ENCODE measurements around the gene ZFP36L1. TPM values are rescaled to one million over a fixed set of nuclear protein-coding genes. Genes with fewer than 3 reads are reported as not detected.

The ZFP36L1 gene
- 100 to 1,000 TPM; 363 to 395 (median 384) TPM for total RNA-seq

GRCh38 chr14:68792979-68793733 lies at the start of gene ZFP36L1:
TSS of gene ZFP36L1 (minus strand) at chr14:68793067. CDS start at chr14:68792938, 129 bp downstream.
- ATAC-seq (ENCODE audit: low FRiP score), result peak; percentile 46
- peak; percentile 89 for DNase-seq (ENCODE audit: low spot score)
- TF ChIP-seq, protein P1, sequence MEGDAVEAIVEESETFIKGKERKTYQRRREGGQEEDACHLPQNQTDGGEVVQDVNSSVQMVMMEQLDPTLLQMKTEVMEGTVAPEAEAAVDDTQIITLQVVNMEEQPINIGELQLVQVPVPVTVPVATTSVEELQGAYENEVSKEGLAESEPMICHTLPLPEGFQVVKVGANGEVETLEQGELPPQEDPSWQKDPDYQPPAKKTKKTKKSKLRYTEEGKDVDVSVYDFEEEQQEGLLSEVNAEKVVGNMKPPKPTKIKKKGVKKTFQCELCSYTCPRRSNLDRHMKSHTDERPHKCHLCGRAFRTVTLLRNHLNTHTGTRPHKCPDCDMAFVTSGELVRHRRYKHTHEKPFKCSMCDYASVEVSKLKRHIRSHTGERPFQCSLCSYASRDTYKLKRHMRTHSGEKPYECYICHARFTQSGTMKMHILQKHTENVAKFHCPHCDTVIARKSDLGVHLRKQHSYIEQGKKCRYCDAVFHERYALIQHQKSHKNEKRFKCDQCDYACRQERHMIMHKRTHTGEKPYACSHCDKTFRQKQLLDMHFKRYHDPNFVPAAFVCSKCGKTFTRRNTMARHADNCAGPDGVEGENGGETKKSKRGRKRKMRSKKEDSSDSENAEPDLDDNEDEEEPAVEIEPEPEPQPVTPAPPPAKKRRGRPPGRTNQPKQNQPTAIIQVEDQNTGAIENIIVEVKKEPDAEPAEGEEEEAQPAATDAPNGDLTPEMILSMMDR (IDR thresholded peaks at IDR 0.05), result no peak

GRCh38 chr14:68842298-68842697 lies 49.4 kb upstream of the ZFP36L1 start:
- no peak for ATAC-seq (ENCODE audit: low FRiP score)
- no peak for DNase-seq (ENCODE audit: low spot score)
- TF ChIP-seq, protein P1 (IDR thresholded peaks at IDR 0.05), result no peak

DNA sequence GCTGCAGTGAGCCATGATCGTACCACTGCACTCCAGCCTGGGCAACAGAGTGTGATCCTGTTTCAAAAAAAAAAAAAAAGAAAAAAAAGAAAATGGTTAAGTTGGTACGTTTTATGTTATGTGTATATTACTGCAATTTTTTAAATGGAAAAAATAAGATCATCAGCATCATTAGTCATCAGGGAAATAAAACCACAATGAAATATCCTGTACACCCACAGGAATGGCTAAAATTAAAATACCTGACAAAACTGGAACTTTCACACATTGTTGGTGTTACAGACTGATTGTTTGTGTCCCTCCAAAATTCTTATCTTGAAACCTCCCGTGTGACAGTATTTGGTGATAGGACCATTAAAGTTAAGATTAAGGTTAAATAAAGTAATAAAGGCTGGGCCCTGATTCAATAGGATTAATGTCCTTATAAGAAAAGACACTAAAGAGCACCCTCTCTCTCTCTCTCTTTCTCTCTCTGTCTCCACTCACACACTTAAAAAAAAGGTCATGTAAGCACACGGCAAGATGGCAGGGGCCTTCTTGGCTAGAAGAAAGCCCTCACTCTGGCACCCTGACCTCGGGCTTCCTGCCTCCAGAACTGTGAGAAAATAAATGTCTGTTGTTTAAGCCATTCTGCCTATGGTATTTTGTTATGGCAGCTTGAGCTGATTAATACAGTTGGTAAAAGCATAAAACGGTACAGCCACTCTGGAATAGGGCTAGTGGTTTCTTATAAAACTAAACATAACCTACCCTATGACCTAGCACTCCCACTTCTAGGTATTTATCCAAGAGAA lies 48.3 kb upstream of the ZFP36L1 start:
- TF ChIP-seq, protein P1 (IDR thresholded peaks at IDR 0.05), result no peak
- no peak for DNase-seq (ENCODE audit: low spot score)
- ATAC-seq (ENCODE audit: low FRiP score), result no peak

DNA sequence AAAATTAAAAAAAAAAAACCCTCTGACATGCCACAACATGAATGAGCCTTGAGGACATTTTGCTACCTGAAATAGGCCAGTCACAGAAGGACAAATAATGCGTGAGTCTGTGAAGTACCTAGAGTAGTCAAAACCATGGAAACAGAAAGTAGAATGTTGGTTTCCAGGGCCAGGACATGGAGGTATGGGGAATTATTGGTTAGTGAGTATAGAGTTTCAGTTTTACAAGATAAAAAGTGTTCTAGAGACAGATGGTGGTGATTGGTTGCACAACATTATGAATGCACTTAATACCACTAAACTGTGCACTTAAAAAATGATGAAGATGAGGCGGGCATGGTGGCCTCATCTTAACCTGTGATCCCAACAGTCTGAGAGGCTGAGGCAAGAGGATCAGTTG lies 47.6 kb upstream of the ZFP36L1 start:
- TF ChIP-seq, protein P1 (IDR thresholded peaks at IDR 0.05), result no peak
- ATAC-seq (ENCODE audit: low FRiP score), result no peak
- no peak for DNase-seq (ENCODE audit: low spot score)

GRCh38 chr14:68836082-68836481 lies 43.2 kb upstream of the ZFP36L1 start:
- ATAC-seq (ENCODE audit: low FRiP score) (no peak), DNase-seq (ENCODE audit: low spot score) (no peak)
- TF ChIP-seq, protein P1 (IDR thresholded peaks at IDR 0.05), result no peak

- DNase-seq (ENCODE audit: low spot score) (no peak), ATAC-seq (ENCODE audit: low FRiP score) (no peak)
- TF ChIP-seq, protein P1 (IDR thresholded peaks at IDR 0.05), result no peak
These were observed 41.9 kb upstream of the ZFP36L1 start for GRCh38 chr14:68834816-68835215.

Measured in omental fat pad (tissue), 4 donors.